ENCODE results near the gene KDELR3.

Gene KDELR3

DNA sequence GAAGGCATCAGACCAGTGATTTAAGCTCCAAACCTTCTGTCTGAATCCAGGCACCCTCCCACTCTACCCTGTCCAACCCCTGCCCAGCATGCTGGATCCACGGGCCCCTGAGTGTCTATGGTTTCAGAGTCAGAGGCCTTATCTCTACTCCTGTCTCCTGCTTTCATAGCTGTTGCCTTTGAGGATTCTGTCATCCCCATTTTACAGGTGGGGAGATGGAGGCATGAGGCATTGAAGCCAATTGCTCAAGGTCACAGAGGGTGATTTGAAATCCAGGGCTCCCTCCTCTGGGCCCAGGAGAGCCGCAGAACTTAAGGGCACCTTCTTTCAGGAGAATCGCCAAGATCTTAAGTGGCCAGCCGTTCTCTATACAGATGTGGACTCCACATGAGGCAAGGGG lies 16.0 kb upstream of the KDELR3 start:
- H3K14ac ChIP-seq (ENCODE audit: low read length) = no peak overlapping the region
- peak overlapping the region; percentile 37 for H2BK15ac ChIP-seq (ENCODE audit: low read length)
- H3K4me3 ChIP-seq (ENCODE audit: low read length in 2 of 2) = no peak overlapping the region
- H3K79me1 ChIP-seq (ENCODE audit: low read depth, low read length) = peaks cover 5% of the 10 kb centered on the region
- no peak overlapping the region for H4K91ac ChIP-seq (ENCODE audit: low read depth, low read length, poor library complexity)
- H2BK120ac ChIP-seq (ENCODE audit: low read depth, low read length) = no peak overlapping the region
- H3K27me3 ChIP-seq (ENCODE audit: control insufficient read depth in 3 of 3, insufficient read depth in 3 of 3, low read depth in 1 of 3, low read length in 3 of 3) = peaks cover 7 to 26% (median 23%) of the 10 kb centered on the region in 3 experiments
- H3K36me3 ChIP-seq (replicated peaks in 1 of 2; ENCODE audit: control insufficient read depth in 2 of 2, insufficient read depth in 2 of 2, low read length in 2 of 2) = no peaks in the 10 kb centered on the region
- no peak overlapping the region for H3K9ac ChIP-seq (ENCODE audit: low read depth, low read length, poor library complexity)
- H2AK5ac ChIP-seq (ENCODE audit: low read depth, low read length) = peak overlapping the region; percentile 57
- DNase-seq (ENCODE audit: low spot score) = no peak
- WGBS, 2 donors (ENCODE audit: extremely low coverage in 2 of 2, insufficient read length in 2 of 2, insufficient replicate concordance in 1 of 2) = no CpG with 5 or more reads among the region's 4 CpGs
- peaks cover 0 to 2% of the 10 kb centered on the region in 2 donors for H3K9me3 ChIP-seq (replicated peaks in 1 of 2; ENCODE audit: control insufficient read depth in 2 of 2, insufficient read depth in 1 of 2, low read depth in 1 of 2, low read length in 2 of 2)
- no peak overlapping the region for H3K27ac ChIP-seq (replicated peaks; ENCODE audit: low read length)
- H4K8ac ChIP-seq (ENCODE audit: low read depth, low read length) = no peak overlapping the region
- peaks cover 23 to 25% of the 10 kb centered on the region in 2 donors for H3K4me1 ChIP-seq (ENCODE audit: control insufficient read depth in 2 of 2, insufficient read depth in 1 of 2, low read depth in 1 of 2, low read length in 2 of 2)
- H2BK5ac ChIP-seq (ENCODE audit: low read length) = no peak overlapping the region
- H3K18ac ChIP-seq (ENCODE audit: low read length) = peak overlapping the region; percentile 77
- H2BK12ac ChIP-seq (ENCODE audit: low read length) = no peak overlapping the region
- no peak overlapping the region for H2AFZ ChIP-seq (ENCODE audit: low read length)
- H3K4me2 ChIP-seq (ENCODE audit: insufficient read depth, low read length, poor library complexity, severe bottlenecking) = no peak overlapping the region
- peak overlapping the region; percentile 32 for H3K23ac ChIP-seq (ENCODE audit: low read depth, low read length, poor library complexity)
- no peak overlapping the region for H3K4ac ChIP-seq (ENCODE audit: low read length)

DNA sequence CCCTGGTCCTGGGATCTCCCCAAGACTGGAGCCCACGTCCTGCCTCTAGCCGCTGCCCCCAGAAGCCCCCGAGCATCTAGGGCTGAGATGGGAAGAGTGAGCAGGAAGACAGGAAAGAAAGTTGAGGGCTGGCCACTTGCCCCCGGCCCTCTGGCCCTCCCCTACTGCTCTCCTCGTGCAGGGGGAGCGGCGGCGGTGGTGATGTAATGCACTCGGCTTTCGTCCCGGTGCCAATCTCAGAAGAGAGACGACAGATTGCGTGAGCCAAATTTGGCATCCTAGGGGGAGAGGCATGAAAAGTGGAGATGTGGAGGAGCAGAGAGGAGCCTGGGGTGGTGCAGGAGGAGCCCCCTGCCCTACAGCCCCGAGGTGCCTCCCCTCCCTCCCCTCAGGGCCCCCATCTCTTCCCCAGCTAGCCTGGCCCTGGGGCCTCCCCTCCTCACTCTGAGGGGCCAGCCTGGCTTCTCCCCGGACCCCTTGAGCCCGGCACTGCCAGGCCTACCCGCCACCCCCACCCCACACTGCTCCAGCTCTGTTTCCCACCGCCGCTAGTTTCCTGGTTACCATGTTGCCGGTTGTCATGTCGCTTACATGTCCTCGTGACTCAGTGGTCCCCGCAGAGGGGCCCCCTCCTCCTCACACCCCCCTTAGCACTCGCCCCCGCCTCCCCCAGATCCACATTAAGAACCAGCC lies 15.4 kb upstream of the KDELR3 start:
- peak overlapping the region; percentile 53 for H2BK12ac ChIP-seq (ENCODE audit: low read length)
- H3K4ac ChIP-seq (ENCODE audit: low read length) = no peak overlapping the region
- no peak overlapping the region for H3K27ac ChIP-seq (replicated peaks; ENCODE audit: low read length)
- H3K9ac ChIP-seq (ENCODE audit: low read depth, low read length, poor library complexity) = no peak overlapping the region
- no peaks in the 10 kb centered on the region for H3K36me3 ChIP-seq (replicated peaks in 1 of 2; ENCODE audit: control insufficient read depth in 2 of 2, insufficient read depth in 2 of 2, low read length in 2 of 2)
- H2BK5ac ChIP-seq (ENCODE audit: low read length) = no peak overlapping the region
- H3K4me3 ChIP-seq (ENCODE audit: low read length in 2 of 2) = no peak overlapping the region
- H3K27me3 ChIP-seq (ENCODE audit: control insufficient read depth in 3 of 3, insufficient read depth in 3 of 3, low read depth in 1 of 3, low read length in 3 of 3) = peaks cover 7 to 33% (median 23%) of the 10 kb centered on the region in 3 experiments
- H3K14ac ChIP-seq (ENCODE audit: low read length) = no peak overlapping the region
- WGBS, 2 donors (ENCODE audit: extremely low coverage in 2 of 2, insufficient read length in 2 of 2, insufficient replicate concordance in 1 of 2) = no CpG with 5 or more reads among the region's 25 CpGs
- H2BK15ac ChIP-seq (ENCODE audit: low read length) = peak overlapping the region; percentile 37
- peak overlapping the region; percentile 57 for H2AK5ac ChIP-seq (ENCODE audit: low read depth, low read length)
- DNase-seq (ENCODE audit: low spot score) = no peak
- H3K79me1 ChIP-seq (ENCODE audit: low read depth, low read length) = peaks cover 5% of the 10 kb centered on the region
- peaks cover 23 to 28% of the 10 kb centered on the region in 2 donors for H3K4me1 ChIP-seq (ENCODE audit: control insufficient read depth in 2 of 2, insufficient read depth in 1 of 2, low read depth in 1 of 2, low read length in 2 of 2)
- no peak overlapping the region for H4K91ac ChIP-seq (ENCODE audit: low read depth, low read length, poor library complexity)
- peaks cover 0 to 2% of the 10 kb centered on the region in 2 donors for H3K9me3 ChIP-seq (replicated peaks in 1 of 2; ENCODE audit: control insufficient read depth in 2 of 2, insufficient read depth in 1 of 2, low read depth in 1 of 2, low read length in 2 of 2)
- H3K4me2 ChIP-seq (ENCODE audit: insufficient read depth, low read length, poor library complexity, severe bottlenecking) = no peak overlapping the region
- no peak overlapping the region for H2BK120ac ChIP-seq (ENCODE audit: low read depth, low read length)
- H3K23ac ChIP-seq (ENCODE audit: low read depth, low read length, poor library complexity) = peak overlapping the region; percentile 32
- no peak overlapping the region for H4K8ac ChIP-seq (ENCODE audit: low read depth, low read length)
- peak overlapping the region; percentile 11 for H2AFZ ChIP-seq (ENCODE audit: low read length)
- peak overlapping the region; percentile 77 for H3K18ac ChIP-seq (ENCODE audit: low read length)

DNA sequence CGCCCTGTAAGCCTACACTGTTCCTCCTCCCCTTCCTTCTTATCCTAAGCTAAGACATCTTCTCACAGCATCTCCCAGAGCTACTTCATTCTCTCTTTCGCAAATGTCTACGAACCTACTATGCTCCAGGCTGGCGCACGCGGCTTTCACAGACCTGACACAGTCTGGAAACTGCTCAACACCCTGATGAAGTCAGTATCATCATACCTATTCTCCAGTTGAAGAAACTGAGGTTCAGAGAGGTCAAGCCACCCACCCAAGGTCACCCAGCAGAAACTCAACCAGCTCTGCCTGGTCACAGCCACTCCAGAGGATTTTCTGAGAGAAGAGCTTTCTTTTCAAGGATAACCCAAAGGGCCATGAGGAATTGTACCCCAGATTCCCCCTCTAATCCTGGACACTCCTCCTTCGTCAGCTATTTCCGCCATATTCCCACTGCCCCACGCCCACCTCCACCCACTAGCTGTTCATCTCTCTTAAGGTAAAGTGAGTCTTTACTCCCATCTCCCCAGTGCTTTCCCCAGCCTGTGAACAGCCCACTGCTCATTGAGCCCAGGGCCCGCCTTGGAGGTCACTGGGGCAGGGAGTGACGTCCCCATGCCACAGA lies 14.7 kb upstream of the KDELR3 start:
- Histone ChIP-seq H3K23ac (ENCODE audit: low read depth, low read length, poor library complexity) (no peak overlapping the region), H2BK120ac (ENCODE audit: low read depth, low read length) (no peak overlapping the region), H3K4ac (ENCODE audit: low read length) (no peak overlapping the region), H2AFZ (ENCODE audit: low read length) (no peak overlapping the region), H3K36me3 (replicated peaks in 1 of 2; ENCODE audit: control insufficient read depth in 2 of 2, insufficient read depth in 2 of 2, low read length in 2 of 2) (no peaks in the 10 kb centered on the region), H3K4me3 (ENCODE audit: low read length in 2 of 2) (no peak overlapping the region), H3K9me3 (replicated peaks in 1 of 2; ENCODE audit: control insufficient read depth in 2 of 2, insufficient read depth in 1 of 2, low read depth in 1 of 2, low read length in 2 of 2) (peaks cover 0 to 2% of the 10 kb centered on the region in 2 donors), H3K79me1 (ENCODE audit: low read depth, low read length) (peaks cover 5% of the 10 kb centered on the region), H2AK5ac (ENCODE audit: low read depth, low read length) (peak overlapping the region; percentile 89), H2BK12ac (ENCODE audit: low read length) (no peak overlapping the region), H3K18ac (ENCODE audit: low read length) (no peak overlapping the region), H3K27ac (replicated peaks; ENCODE audit: low read length) (no peak overlapping the region), H2BK5ac (ENCODE audit: low read length) (no peak overlapping the region), H3K27me3 (ENCODE audit: control insufficient read depth in 3 of 3, insufficient read depth in 3 of 3, low read depth in 1 of 3, low read length in 3 of 3) (peaks cover 7 to 36% (median 23%) of the 10 kb centered on the region in 3 experiments), H2BK15ac (ENCODE audit: low read length) (no peak overlapping the region), H3K4me2 (ENCODE audit: insufficient read depth, low read length, poor library complexity, severe bottlenecking) (no peak overlapping the region), H3K14ac (ENCODE audit: low read length) (no peak overlapping the region), H3K9ac (ENCODE audit: low read depth, low read length, poor library complexity) (no peak overlapping the region), H4K8ac (ENCODE audit: low read depth, low read length) (no peak overlapping the region), H4K91ac (ENCODE audit: low read depth, low read length, poor library complexity) (no peak overlapping the region), H3K4me1 (ENCODE audit: control insufficient read depth in 2 of 2, insufficient read depth in 1 of 2, low read depth in 1 of 2, low read length in 2 of 2) (peaks cover 23 to 29% of the 10 kb centered on the region in 2 donors)
- DNase-seq (ENCODE audit: low spot score) = no peak
- WGBS, 2 donors (ENCODE audit: extremely low coverage in 2 of 2, insufficient read length in 2 of 2, insufficient replicate concordance in 1 of 2) = no CpG with 5 or more reads among the region's 11 CpGs

DNA sequence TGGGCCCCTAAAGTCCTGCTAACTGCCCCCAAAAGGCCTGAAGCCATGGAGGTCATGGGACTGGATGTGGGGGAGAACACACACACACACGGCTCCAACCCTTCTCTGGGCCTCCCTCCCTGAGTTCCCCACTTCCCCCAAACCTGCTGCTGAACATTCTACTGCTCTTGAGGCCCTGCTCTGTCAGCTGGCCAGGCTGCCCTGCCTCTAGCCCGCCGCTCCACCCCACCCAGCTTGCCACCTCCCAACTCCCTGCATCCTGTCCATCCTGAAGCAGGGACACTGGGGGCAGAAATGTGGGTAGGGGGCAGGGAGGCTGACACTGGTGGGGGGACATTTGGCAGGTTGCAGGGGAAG lies 13.9 kb upstream of the KDELR3 start:
- Histone ChIP-seq H2AK5ac (ENCODE audit: low read depth, low read length) (peak overlapping the region; percentile 89), H2BK15ac (ENCODE audit: low read length) (no peak overlapping the region), H3K27me3 (ENCODE audit: control insufficient read depth in 3 of 3, insufficient read depth in 3 of 3, low read depth in 1 of 3, low read length in 3 of 3) (peaks cover 7 to 43% (median 23%) of the 10 kb centered on the region in 3 experiments), H3K9me3 (replicated peaks in 1 of 2; ENCODE audit: control insufficient read depth in 2 of 2, insufficient read depth in 1 of 2, low read depth in 1 of 2, low read length in 2 of 2) (peaks cover 0 to 2% of the 10 kb centered on the region in 2 donors), H3K4me1 (ENCODE audit: control insufficient read depth in 2 of 2, insufficient read depth in 1 of 2, low read depth in 1 of 2, low read length in 2 of 2) (peaks cover 23 to 30% of the 10 kb centered on the region in 2 donors), H2BK120ac (ENCODE audit: low read depth, low read length) (no peak overlapping the region), H3K14ac (ENCODE audit: low read length) (no peak overlapping the region), H3K4me2 (ENCODE audit: insufficient read depth, low read length, poor library complexity, severe bottlenecking) (peak overlapping the region; percentile 92), H4K8ac (ENCODE audit: low read depth, low read length) (no peak overlapping the region), H3K4ac (ENCODE audit: low read length) (no peak overlapping the region), H3K9ac (ENCODE audit: low read depth, low read length, poor library complexity) (no peak overlapping the region), H4K91ac (ENCODE audit: low read depth, low read length, poor library complexity) (no peak overlapping the region), H2BK5ac (ENCODE audit: low read length) (no peak overlapping the region), H3K27ac (replicated peaks; ENCODE audit: low read length) (no peak overlapping the region), H2BK12ac (ENCODE audit: low read length) (peak overlapping the region; percentile 25), H3K18ac (ENCODE audit: low read length) (peak overlapping the region; percentile 31), H3K79me1 (ENCODE audit: low read depth, low read length) (peaks cover 5% of the 10 kb centered on the region), H2AFZ (ENCODE audit: low read length) (no peak overlapping the region), H3K4me3 (ENCODE audit: low read length in 2 of 2) (peak overlapping the region in 1 of 2 donors; percentile 55), H3K36me3 (replicated peaks in 1 of 2; ENCODE audit: control insufficient read depth in 2 of 2, insufficient read depth in 2 of 2, low read length in 2 of 2) (no peaks in the 10 kb centered on the region), H3K23ac (ENCODE audit: low read depth, low read length, poor library complexity) (peak overlapping the region; percentile 92)
- no CpG with 5 or more reads among the region's 3 CpGs for WGBS, 2 donors (ENCODE audit: extremely low coverage in 2 of 2, insufficient read length in 2 of 2, insufficient replicate concordance in 1 of 2)
- no peak for DNase-seq (ENCODE audit: low spot score)
